HepG2 (cell line): ENCODE results near the gene HILPDA. TPM values are rescaled to one million over a fixed set of nuclear protein-coding genes. Genes with fewer than 3 reads are reported as not detected.

Experiments used
- CCAR2 ChIP-seq: fragments of 200-400 bp; formaldehyde crosslinking; optimal IDR thresholded peaks from 2 replicates; pipeline ENCODE3; 2018; ENCODE audit warnings: low read depth, mild to moderate bottlenecking, low read length, moderate library complexity
- ETS1 ChIP-seq: sonication (generic); formaldehyde crosslinking; IDR thresholded peaks from 2 replicates; pipeline ENCODE4 v1.4.0; 2020; ENCODE audit warnings: missing genetic modification reagents
- GATAD2A ChIP-seq: IDR thresholded peaks from 2 replicates; pipeline ENCODE4 v1.6.1; 2016
- HMGXB4 ChIP-seq, 2 experiments: sonication (generic) in 1 of 2; formaldehyde crosslinking in 1 of 2; IDR thresholded peaks; 2 replicates each; pipeline versions ENCODE4 v1.4.0 to v1.6.1; 2018 to 2020; ENCODE audit warnings: missing genetic modification reagents in 2 of 2, borderline replicate concordance in 1 of 2, low read depth in 1 of 2, mild to moderate bottlenecking in 1 of 2, missing biosample characterization in 1 of 2
- KLF15 ChIP-seq: sonication (generic); formaldehyde crosslinking; IDR thresholded peaks from 2 replicates; pipeline ENCODE4 v1.8.1; 2023; ENCODE audit warnings: borderline replicate concordance, mild to moderate bottlenecking, inconsistent platforms, missing genetic modification reagents, mixed read lengths
- MED13 ChIP-seq: sonication (generic); formaldehyde crosslinking; IDR thresholded peaks from 2 replicates; pipeline ENCODE4 v1.5.0; 2020; ENCODE audit warnings: missing genetic modification reagents
- NFE2 ChIP-seq: sonication (generic); formaldehyde crosslinking; IDR thresholded peaks from 2 replicates; pipeline ENCODE4 v1.4.0; 2020; ENCODE audit warnings: missing genetic modification reagents
- NPAS2 ChIP-seq: sonication (generic); formaldehyde crosslinking; IDR thresholded peaks from 2 replicates; pipeline ENCODE4 v1.8.0; 2022; ENCODE audit warnings: mild to moderate bottlenecking, missing genetic modification reagents, borderline replicate concordance
- PRDM15 ChIP-seq: sonication (generic); formaldehyde crosslinking; IDR thresholded peaks from 2 replicates; pipeline ENCODE4 v1.4.0; 2020; ENCODE audit warnings: missing genetic modification reagents
- RFXANK ChIP-seq: IDR thresholded peaks from 2 replicates; pipeline ENCODE4 v1.6.1; 2016
- SIN3B ChIP-seq: fragments of 150-350 bp; IDR thresholded peaks from 2 replicates; pipeline ENCODE4 v1.6.1; 2014; ENCODE audit warnings: low read length
- YEATS2 ChIP-seq: sonication (generic); formaldehyde crosslinking; IDR thresholded peaks from 2 replicates; pipeline ENCODE4 v1.4.0; 2020; ENCODE audit warnings: missing genetic modification reagents, borderline replicate concordance
- ZBTB8A ChIP-seq: sonication (generic); formaldehyde crosslinking; IDR thresholded peaks from 2 replicates; pipeline ENCODE4 v1.4.0; 2020; ENCODE audit warnings: mild to moderate bottlenecking, low read depth, missing genetic modification reagents, borderline replicate concordance
- ZFP41 ChIP-seq: sonication (generic); formaldehyde crosslinking; IDR thresholded peaks from 2 replicates; pipeline ENCODE4 v1.4.0; 2020; ENCODE audit warnings: mild to moderate bottlenecking, missing genetic modification reagents, borderline replicate concordance
- ZFX ChIP-seq: sonication (generic); formaldehyde crosslinking; IDR thresholded peaks from 2 replicates; pipeline ENCODE4 v1.4.0; 2020; ENCODE audit warnings: mild to moderate bottlenecking, low read depth, missing genetic modification reagents, moderate library complexity
- ZFY ChIP-seq: sonication (generic); formaldehyde crosslinking; IDR thresholded peaks from 2 replicates; pipeline ENCODE4 v1.4.0; 2020; ENCODE audit warnings: missing genetic modification reagents
- ZNF143 ChIP-seq: sonication (generic); formaldehyde crosslinking; IDR thresholded peaks from 2 replicates; pipeline ENCODE4 v1.4.0; 2020; ENCODE audit warnings: missing genetic modification reagents
- ZNF263 ChIP-seq: sonication (generic); formaldehyde crosslinking; IDR thresholded peaks from 2 replicates; pipeline ENCODE4 v1.4.0; 2020; ENCODE audit warnings: missing genetic modification reagents
- ZNF343 ChIP-seq: sonication (generic); formaldehyde crosslinking; IDR thresholded peaks from 2 replicates; pipeline ENCODE4 v1.4.0; 2020; ENCODE audit warnings: mild to moderate bottlenecking, missing genetic modification reagents
- ZNF362 ChIP-seq: sonication (generic); formaldehyde crosslinking; IDR thresholded peaks from 2 replicates; pipeline ENCODE4 v1.4.0; 2020; ENCODE audit warnings: missing genetic modification reagents, mild to moderate bottlenecking, borderline replicate concordance
- ZNF615 ChIP-seq: sonication (generic); formaldehyde crosslinking; IDR thresholded peaks from 2 replicates; pipeline ENCODE4 v1.5.0; 2020; ENCODE audit warnings: mild to moderate bottlenecking, missing genetic modification reagents, borderline replicate concordance
- polyA plus RNA-seq, 8 experiments: library from polyadenylated mRNA; depleted of rRNA in 3 of 8; stranded (reverse) in 7 of 8; unstranded in 1 of 8; fragments of >200 nt; fragmentation: Illumina TruSeq in 4 of 8; extraction: Trizol in 4 of 8; gene quantifications; 2 replicates each; pipeline versions ENCODE4 v1.2.1 to v1.2.3, GENCODE V29; 2011 to 2016; ENCODE audit warnings: low read depth in 4 of 8, missing spikeins in 1 of 8, mixed read lengths in 1 of 8; ENCODE audit not compliant: insufficient read depth in 1 of 8
- total RNA-seq, 5 experiments: library from RNA; depleted of rRNA; stranded (reverse); fragments of >200 nt; fragmentation: Illumina TruSeq; extraction: Trizol; gene quantifications; 2 replicates each; pipeline ENCODE4 v1.2.3, GENCODE V29; 2016; ENCODE audit warnings: low read depth in 1 of 5

HILPDA gene
- total and polyA plus RNA-seq, 2 of the 13 experiments (the other 11 are each of a cell fraction or from before 2014, with no cell fraction given) = 11.1 to 44.0 TPM

GRCh38 chr7:128455543-128456254 lies at the start of gene HILPDA (continued):
- TF ChIP-seq PRDM15 (CRISPR knock-in tag) (no peak), ETS1 (CRISPR knock-in tag) (no peak), ZNF615 (no peak), RFXANK (CRISPR knock-in tag) (no peak), NFE2 (CRISPR knock-in tag) (no peak), ZBTB8A (CRISPR knock-in tag) (no peak), ZNF362 (CRISPR knock-in tag) (no peak; the same call in 1 of the 2 replicates), ZFY (CRISPR knock-in tag) (peak; percentile 83), CCAR2 (no peak), HMGXB4 (CRISPR knock-in tag; IDR thresholded peaks at IDR 0.05; ENCODE audit: borderline replicate concordance in 1 of 2, low read depth in 1 of 2) (peak; percentile 69 to 82), KLF15 (CRISPR knock-in tag) (no peak), ZNF263 (CRISPR knock-in tag) (0 out of 2 replicates have a peak, but pooled peaks have one; percentile 25), ZFP41 (CRISPR knock-in tag) (peak; percentile 27; the same call in 1 of the 2 replicates), MED13 (CRISPR knock-in tag) (no peak), ZFX (CRISPR knock-in tag) (peak; percentile 84; the same call in 1 of the 2 replicates), ZNF343 (CRISPR knock-in tag) (0 out of 2 replicates have a peak, but pooled peaks have one; percentile 23), NPAS2 (CRISPR knock-in tag) (no peak), ZNF143 (peak; percentile 24; the same call in 1 of the 2 replicates), SIN3B (no peak), GATAD2A (no peak), YEATS2 (CRISPR knock-in tag) (peak; percentile 66; the same call in 1 of the 2 replicates)
